ENCODE measurements around the gene HOXB13.
"Not testable (repeated sequence)": the region's sequence is repeated elsewhere in the genome, so short reads cannot be mapped to it uniquely, and the experiment has no call there.

HOXB13 gene

GRCh38 chr17:48726114-48726915, 2.2 kb downstream of the HOXB13 start:
- no peak for DNase-seq (ENCODE audit: low read depth)

- no peak for DNase-seq (ENCODE audit: low read depth)
These were observed 3.1 kb downstream of the HOXB13 start for GRCh38 chr17:48725288-48726064.

GRCh38 chr17:48725004-48725287, 3.6 kb downstream of the HOXB13 start:
- no peak for DNase-seq (ENCODE audit: low read depth)

GRCh38 chr17:48724251-48725003, 4.1 kb downstream of the HOXB13 start:
- peak; percentile 63 for DNase-seq (ENCODE audit: low read depth)

GRCh38 chr17:48723423-48724250, 4.9 kb downstream of the HOXB13 start:
- no peak for DNase-seq (ENCODE audit: low read depth)

- DNase-seq (ENCODE audit: low read depth) = no peak
These were observed 5.6 kb downstream of the HOXB13 start, which contains the start of gene PRAC2 for GRCh38 chr17:48722915-48723422. TSS of gene PRAC2 (plus strand) at chr17:48723185. CDS start at chr17:48724411, 1,226 bp downstream.

- DNase-seq (ENCODE audit: low read depth) = no peak
These were observed 6.2 kb downstream of the HOXB13 start, which contains the start of gene PRAC1 for GRCh38 chr17:48722201-48722907. TSS of gene PRAC1 (minus strand) at chr17:48722518. CDS start at chr17:48722392, 126 bp downstream.

GRCh38 chr17:48721009-48721402, 7.5 kb downstream of the HOXB13 start:
- DNase-seq (ENCODE audit: low read depth) = no peak

GRCh38 chr17:48720266-48721008, 8.1 kb downstream of the HOXB13 start:
- no peak for DNase-seq (ENCODE audit: low read depth)

- no peak for DNase-seq (ENCODE audit: low read depth)
These were observed 8.8 kb downstream of the HOXB13 start for GRCh38 chr17:48719642-48720265.

GRCh38 chr17:48718761-48719641, 9.5 kb downstream of the HOXB13 start:
- no peak for DNase-seq (ENCODE audit: low read depth)

- no peak for DNase-seq (ENCODE audit: low read depth)
These were observed 10.3 kb downstream of the HOXB13 start for GRCh38 chr17:48718227-48718760.

- no peak for DNase-seq (ENCODE audit: low read depth)
These were observed 11.0 kb downstream of the HOXB13 start for GRCh38 chr17:48717367-48718226.

GRCh38 chr17:48716549-48716948, 12.0 kb downstream of the HOXB13 start:
- not testable (repeated sequence) for DNase-seq (ENCODE audit: low read depth)

GRCh38 chr17:48715496-48716399, 12.8 kb downstream of the HOXB13 start:
- DNase-seq (ENCODE audit: low read depth) = no peak

GRCh38 chr17:48711128-48711527, 17.4 kb downstream of the HOXB13 start:
- no peak for DNase-seq (ENCODE audit: low read depth)

Data from stimulated activated CD4-positive, alpha-beta T cell treated with anti-CD3 and anti-CD28 coated beads, Interleukin-2, amount 100 ng/mL, for 4 hours (primary cell).